Testis (tissue), 3 donors: ENCODE data around the gene VAV2. TPM values are rescaled to one million over a fixed set of nuclear protein-coding genes. Genes with fewer than 3 reads are reported as not detected.
A peak's percentile ranks its signal among the peaks of the same experiment; 100 is the strongest.

Experiments
- DNase-seq: peaks from one replicate; pipeline ENCODE4 v3.0.0-alpha.2; 2019
- H3K27ac ChIP-seq, 2 donors: fragments of 200-600 bp; sonication (generic); one replicate each; pipeline ENCODE4 v1.5.1; 2019
- H3K27me3 ChIP-seq: fragments of 200-600 bp; sonication (generic); one replicate; pipeline ENCODE4 v1.5.1; 2019
- H3K36me3 ChIP-seq: fragments of 200-600 bp; sonication (generic); one replicate; pipeline ENCODE4 v1.5.1; 2017; ENCODE audit warnings: low read depth; ENCODE audit errors: missing control alignments
- H3K4me1 ChIP-seq: fragments of 200-600 bp; sonication (generic); one replicate; pipeline ENCODE4 v1.5.1; 2019
- H3K4me3 ChIP-seq, 2 donors: fragments of 200-600 bp; sonication (generic); one replicate each; pipeline ENCODE4 v1.5.1; 2017 to 2019
- H3K9me3 ChIP-seq: fragments of 200-600 bp; sonication (generic); one replicate; pipeline ENCODE4 v1.5.1; 2017
- POLR2A ChIP-seq: fragments of 450-650 bp; IDR thresholded peaks from one replicate; pipeline ENCODE4 v1.6.1; 2017; ENCODE audit warnings: antibody characterized with exemption, mild to moderate bottlenecking, moderate library complexity
- WGBS, 2 donors: methylation state at CpG; one replicate each; pipeline ENCODE4 v1.1.5; 2018; 5-methylcytosine and 5-hydroxymethylcytosine counted together
- intact Hi-C: fragments of 100-400 bp; cut with DNase I; formaldehyde crosslinking; loops from one replicate; pipeline ENCODE4 v1.15.1; 2023; ENCODE audit warnings: low total_unique reads
- polyA plus RNA-seq: library from polyadenylated mRNA; stranded (reverse); fragments of 350-450 nt; fragmentation: Illumina TruSeq; extraction: RNeasy Lipid Tissue Mini Kit (QIAGEN cat#74804); gene quantifications from one replicate; pipeline ENCODE4 v1.2.3, GENCODE V29; 2014; ENCODE audit warnings: low read depth, low replicate concordance; ENCODE audit not compliant: insufficient read depth
- total RNA-seq, 2 donors: library from RNA; depleted of rRNA; stranded (reverse); fragments of >200 nt; gene quantifications; one replicate each; pipeline ENCODE4 v1.2.3, GENCODE V29; 2016
- TF ChIP-seq, protein P1 (sequence below), 3 experiments: fragments of 450-650 bp in 2 of 3; fragments of 200-600 bp in 1 of 3; sonication (generic) in 1 of 3; IDR thresholded peaks; one replicate each; pipeline ENCODE4 v1.5.1; 2016 to 2019; ENCODE audit warnings: antibody characterized with exemption in 3 of 3, mild to moderate bottlenecking in 2 of 3, moderate library complexity in 1 of 3

VAV2 gene
- total and polyA plus RNA-seq, 3 donors from 2014 or later = 11.0 to 14.1 (median 12.2) TPM

DNA sequence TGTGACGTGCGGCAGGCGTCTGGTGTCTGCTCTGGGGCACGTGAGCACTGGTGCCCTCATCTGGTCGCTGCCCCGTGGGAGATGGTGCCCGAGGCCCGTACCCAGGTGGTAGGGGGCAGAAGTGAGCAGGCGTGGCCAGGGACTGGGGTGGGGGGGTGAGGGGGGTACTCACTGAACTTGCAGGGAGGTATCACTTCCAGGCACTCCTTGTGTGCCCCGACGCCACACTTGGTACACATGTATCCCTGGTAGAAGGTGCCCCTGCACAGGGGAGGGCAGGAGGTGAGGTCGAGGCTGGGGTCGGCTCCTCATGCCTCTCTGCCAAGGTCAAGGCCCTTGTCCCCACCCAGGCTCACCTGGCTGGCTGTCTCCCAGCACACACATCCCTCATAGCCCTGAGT, 208.8 kb downstream of the VAV2 start:
- DNase-seq = no peak
- WGBS, 2 donors = 91 to 100% methylated on average over 3 to 13 of the region's 13 CpGs
- Histone ChIP-seq H3K27ac (no peak overlapping the region), H3K9me3 (no peaks in the 10 kb centered on the region), H3K27me3 (no peaks in the 10 kb centered on the region), H3K4me3 (no peak overlapping the region), H3K36me3 (no peaks in the 10 kb centered on the region), H3K4me1 (peaks cover 4% of the 10 kb centered on the region)
- intact Hi-C loops = no loop called here
- TF ChIP-seq, protein P1, sequence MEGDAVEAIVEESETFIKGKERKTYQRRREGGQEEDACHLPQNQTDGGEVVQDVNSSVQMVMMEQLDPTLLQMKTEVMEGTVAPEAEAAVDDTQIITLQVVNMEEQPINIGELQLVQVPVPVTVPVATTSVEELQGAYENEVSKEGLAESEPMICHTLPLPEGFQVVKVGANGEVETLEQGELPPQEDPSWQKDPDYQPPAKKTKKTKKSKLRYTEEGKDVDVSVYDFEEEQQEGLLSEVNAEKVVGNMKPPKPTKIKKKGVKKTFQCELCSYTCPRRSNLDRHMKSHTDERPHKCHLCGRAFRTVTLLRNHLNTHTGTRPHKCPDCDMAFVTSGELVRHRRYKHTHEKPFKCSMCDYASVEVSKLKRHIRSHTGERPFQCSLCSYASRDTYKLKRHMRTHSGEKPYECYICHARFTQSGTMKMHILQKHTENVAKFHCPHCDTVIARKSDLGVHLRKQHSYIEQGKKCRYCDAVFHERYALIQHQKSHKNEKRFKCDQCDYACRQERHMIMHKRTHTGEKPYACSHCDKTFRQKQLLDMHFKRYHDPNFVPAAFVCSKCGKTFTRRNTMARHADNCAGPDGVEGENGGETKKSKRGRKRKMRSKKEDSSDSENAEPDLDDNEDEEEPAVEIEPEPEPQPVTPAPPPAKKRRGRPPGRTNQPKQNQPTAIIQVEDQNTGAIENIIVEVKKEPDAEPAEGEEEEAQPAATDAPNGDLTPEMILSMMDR (IDR thresholded peaks at IDR 0.05) = no peak
- no peak for TF ChIP-seq POLR2A

DNA sequence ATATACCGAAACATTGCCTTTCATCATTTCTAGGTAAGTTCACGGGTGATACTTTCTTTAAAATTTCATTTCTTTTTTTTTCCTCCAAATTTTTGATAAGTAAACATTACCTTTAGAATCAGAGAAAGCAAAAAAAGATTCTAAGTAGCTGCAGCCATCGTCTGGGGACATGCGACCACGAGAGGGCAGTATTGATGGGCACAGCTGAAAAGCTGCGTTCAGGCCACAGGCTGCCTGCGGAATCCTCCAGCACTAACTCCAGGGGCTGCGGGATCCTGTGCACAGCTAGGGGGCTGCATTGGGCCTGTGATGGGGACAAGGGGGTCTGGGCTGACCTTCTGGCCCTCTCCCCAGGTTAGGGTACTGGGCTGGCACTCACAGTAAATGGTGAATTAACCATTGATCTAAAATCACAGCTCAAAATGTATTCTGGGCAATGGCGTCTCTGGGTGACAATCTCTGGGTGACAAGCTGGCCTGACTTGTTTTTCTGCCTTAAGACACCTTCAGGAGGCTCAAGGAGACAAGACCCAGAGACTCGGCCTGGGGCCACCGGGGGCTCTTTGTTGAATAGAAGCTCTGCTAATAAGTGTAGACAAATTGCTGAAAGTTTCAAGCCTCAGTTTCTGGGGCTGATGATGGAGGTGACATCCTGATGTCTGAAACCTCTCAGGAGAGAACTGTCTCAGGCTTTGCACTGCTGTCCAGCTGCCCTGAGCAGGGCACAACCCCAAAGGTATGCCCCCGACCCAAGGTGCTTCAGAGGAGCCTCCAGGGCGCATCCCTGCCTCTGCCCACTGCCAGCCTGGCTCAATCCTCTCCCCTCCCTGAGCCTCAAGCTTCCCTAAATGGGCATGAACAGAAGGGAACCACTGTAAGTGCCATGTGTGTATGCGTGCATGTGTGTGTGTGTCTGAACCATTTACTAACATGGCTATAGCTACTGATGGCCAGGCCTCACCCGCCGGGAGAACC, 209.7 kb downstream of the VAV2 start:
- DNase-seq = peak; percentile 85
- intact Hi-C loops = no loop called here
- Histone ChIP-seq H3K9me3 (no peaks in the 10 kb centered on the region), H3K36me3 (no peaks in the 10 kb centered on the region), H3K27ac (no peak overlapping the region), H3K4me1 (peaks cover 4% of the 10 kb centered on the region), H3K4me3 (no peak overlapping the region), H3K27me3 (no peaks in the 10 kb centered on the region)
- TF ChIP-seq, protein P1 (IDR thresholded peaks at IDR 0.05) = peak; percentile 44 to 72 (median 68)
- no peak for TF ChIP-seq POLR2A
- 66 to 67% methylated on average over 16 of the region's 16 CpGs for WGBS, 2 donors

DNA sequence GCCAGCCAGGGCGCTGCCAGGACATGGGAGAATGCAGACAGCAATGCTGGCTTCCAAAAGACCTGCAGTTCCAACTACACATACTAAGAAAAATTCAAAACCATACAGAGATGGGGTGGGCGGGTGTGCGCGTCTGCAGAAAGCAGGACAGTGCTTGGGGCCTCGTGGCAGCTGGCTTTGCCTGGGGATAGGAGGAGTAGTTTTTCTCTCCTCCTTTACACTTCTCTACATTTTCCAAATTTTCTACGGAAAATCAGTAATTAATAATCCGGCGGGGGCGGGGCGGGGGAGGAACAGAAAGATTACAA, 210.3 kb downstream of the VAV2 start:
- TF ChIP-seq, protein P1 (IDR thresholded peaks at IDR 0.05) = no peak
- TF ChIP-seq POLR2A = no peak
- DNase-seq = no peak
- H3K27me3 ChIP-seq = no peaks in the 10 kb centered on the region
- no peaks in the 10 kb centered on the region for H3K36me3 ChIP-seq
- WGBS, 2 donors = 94% methylated on average over 10 of the region's 10 CpGs
- intact Hi-C loops = no loop called here
- H3K9me3 ChIP-seq = no peaks in the 10 kb centered on the region
- H3K4me1 ChIP-seq = peaks cover 4% of the 10 kb centered on the region
- no peak overlapping the region for H3K27ac ChIP-seq
- no peak overlapping the region for H3K4me3 ChIP-seq

DNA sequence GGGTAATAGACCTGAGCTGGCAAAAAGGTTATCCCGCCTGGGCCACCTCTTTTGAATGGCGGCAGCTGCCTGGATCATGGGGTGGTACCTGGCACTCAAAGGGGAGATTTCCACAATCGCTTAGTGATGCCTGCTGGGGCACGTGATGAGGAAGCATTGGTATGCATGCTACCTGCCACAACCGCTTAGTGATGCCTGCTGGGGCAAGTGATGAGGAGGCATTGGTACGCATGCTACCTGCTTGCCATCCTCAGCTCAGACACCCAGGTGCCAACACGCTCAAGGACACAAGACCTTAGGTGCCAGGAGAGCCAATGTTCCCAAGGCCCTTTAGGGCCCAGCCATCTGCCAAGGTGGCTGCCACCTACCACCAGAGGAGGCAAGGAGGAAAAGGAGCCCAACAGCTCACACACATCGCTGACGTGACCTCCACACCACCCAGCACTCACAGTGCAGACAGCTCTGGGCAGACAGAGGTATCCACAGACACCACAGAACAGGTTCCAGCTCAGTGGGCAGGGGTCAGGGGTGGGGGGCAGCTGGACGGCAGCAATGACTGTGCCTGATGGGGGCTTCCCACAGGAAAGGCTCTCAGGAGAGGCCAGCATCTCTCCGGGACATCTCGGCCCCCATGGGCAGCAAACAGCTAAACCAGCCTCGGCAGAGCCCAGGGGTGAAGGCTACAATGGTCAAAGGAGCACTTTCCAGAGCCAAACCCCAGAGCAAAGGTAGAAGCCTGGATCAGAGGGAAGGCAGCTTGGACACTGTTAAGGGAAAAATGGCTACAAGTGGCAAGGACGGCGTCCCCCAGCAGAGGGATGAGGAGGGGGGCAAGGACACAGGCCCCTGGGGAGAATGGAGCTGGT, 210.9 kb downstream of the VAV2 start:
- intact Hi-C loops = no loop called here
- Histone ChIP-seq H3K9me3 (no peaks in the 10 kb centered on the region), H3K27ac (no peak overlapping the region), H3K4me3 (no peak overlapping the region), H3K36me3 (no peaks in the 10 kb centered on the region), H3K4me1 (peaks cover 4% of the 10 kb centered on the region), H3K27me3 (no peaks in the 10 kb centered on the region)
- no peak for DNase-seq
- WGBS, 2 donors = 91 to 93% methylated on average over 11 to 15 of the region's 15 CpGs
- TF ChIP-seq POLR2A = no peak
- TF ChIP-seq, protein P1 (IDR thresholded peaks at IDR 0.05) = no peak
